H1 (cell line): ENCODE results near the gene TMEM255B. TPM values are rescaled to one million over a fixed set of nuclear protein-coding genes. Genes with fewer than 3 reads are reported as not detected.

Source experiments
- CTCF ChIA-PET: fragments of 300-600 bp; sonication (Branson Sonifier 250); formaldehyde crosslinking; loops from one replicate; lab custom pipeline; 2021; ENCODE audit not compliant: partially characterized antibody; lab: Charles Lee
- POLR2A ChIA-PET: fragments of 300-600 bp; sonication (Branson Sonifier 250); formaldehyde crosslinking; loops from one replicate; lab custom pipeline; 2021; ENCODE audit warnings: inconsistent platforms; ENCODE audit not compliant: partially characterized antibody; lab: Charles Lee
- DNase-seq, 2 experiments: peaks; one replicate each; pipeline versions ENCODE4 v3.0.0 to v3.0.0-alpha.2; 2010 to 2022; ENCODE audit warnings: low spot score in 2 of 2, low read depth in 1 of 2, mixed read lengths in 1 of 2
- FAIRE-seq: peaks from 2 replicates; lab custom pipeline; 2011; peaks lifted over from hg19 to GRCh38; lab: Jason Lieb, UNC
- H2AFZ ChIP-seq: 2 replicates; pipeline ENCODE4 v1.8.1; 2012; ENCODE audit warnings: low read length, inconsistent platforms
- H2AK5ac ChIP-seq: 2 replicates; pipeline ENCODE4 v1.6.1; 2013; ENCODE audit warnings: low read depth, low read length
- H2BK120ac ChIP-seq: replicated peaks from 2 replicates; pipeline ENCODE3; 2013; ENCODE audit warnings: low read depth, low read length, inconsistent platforms
- H2BK12ac ChIP-seq: 2 replicates; pipeline ENCODE4 v1.6.1; 2013; ENCODE audit warnings: low read depth, low read length
- H2BK15ac ChIP-seq: 2 replicates; pipeline ENCODE4 v1.6.1; 2013; ENCODE audit warnings: low read length
- H2BK20ac ChIP-seq: 2 replicates; pipeline ENCODE4 v1.6.1; 2013; ENCODE audit warnings: low read length
- H2BK5ac ChIP-seq: 2 replicates; pipeline ENCODE4 v1.6.1; 2013; ENCODE audit warnings: low read depth, low read length
- H3K14ac ChIP-seq: 2 replicates; pipeline ENCODE4 v1.6.1; 2013; ENCODE audit warnings: inconsistent platforms; ENCODE audit not compliant: insufficient read length
- H3K18ac ChIP-seq: 2 replicates; pipeline ENCODE4 v1.6.1; 2013; ENCODE audit warnings: low read length; ENCODE audit errors: extremely low read depth
- H3K23ac ChIP-seq: 2 replicates; pipeline ENCODE4 v1.6.1; 2013; ENCODE audit warnings: inconsistent platforms; ENCODE audit not compliant: insufficient read length
- H3K23me2 ChIP-seq: 2 replicates; pipeline ENCODE4 v1.6.1; 2013; ENCODE audit warnings: low read depth, low read length
- H3K27ac ChIP-seq: 2 replicates; pipeline ENCODE4 v1.6.1; 2011; ENCODE audit warnings: low read depth, low read length, inconsistent platforms
- H3K27me3 ChIP-seq, 4 experiments: replicated peaks in 1 of 4; 1 replicate in 1 of 4; 2 replicates in 3 of 4; pipeline versions ENCODE4 v1.6.1 to v1.8.1; 2011 to 2013; ENCODE audit warnings: low read length in 3 of 4, mild to moderate bottlenecking in 3 of 4, inconsistent platforms in 2 of 4, mixed read lengths in 2 of 4, moderate library complexity in 1 of 4; ENCODE audit not compliant: control insufficient read depth in 3 of 4, insufficient read depth in 3 of 4; ENCODE audit errors: extremely low read depth in 1 of 4
- H3K36me3 ChIP-seq, 4 experiments: 2 replicates each; pipeline versions ENCODE4 v1.6.1 to v1.8.1; 2011 to 2013; ENCODE audit warnings: mild to moderate bottlenecking in 4 of 4, low read length in 3 of 4, moderate library complexity in 2 of 4, control low read depth in 1 of 4, inconsistent platforms in 1 of 4; ENCODE audit not compliant: insufficient read depth in 4 of 4, control insufficient read depth in 2 of 4
- H3K4ac ChIP-seq: replicated peaks from 2 replicates; pipeline ENCODE3; 2013; ENCODE audit warnings: low read length, low read depth, mixed read lengths, inconsistent platforms; ENCODE audit not compliant: insufficient read length
- H3K4me1 ChIP-seq, 4 experiments: replicated peaks in 1 of 4; 1 replicate in 1 of 4; 2 replicates in 3 of 4; pipeline versions ENCODE4 v1.6.1 to v1.8.1; 2011 to 2013; ENCODE audit warnings: low read length in 3 of 4, inconsistent platforms in 2 of 4, mixed read lengths in 1 of 4; ENCODE audit not compliant: insufficient read depth in 4 of 4, control insufficient read depth in 3 of 4
- H3K4me2 ChIP-seq, 2 experiments: 2 replicates each; pipeline versions ENCODE4 v1.6.1 to v1.8.1; 2011 to 2013; ENCODE audit warnings: low read depth in 2 of 2, low read length in 2 of 2, control low read depth in 1 of 2, inconsistent platforms in 1 of 2, mild to moderate bottlenecking in 1 of 2; ENCODE audit not compliant: insufficient read depth in 1 of 2
- H3K4me3 ChIP-seq, 4 experiments: fragments of 200-600, 300-600 bp in 1 of 4; sonication (generic), shearing (Covaris generic), sonication (Bioruptor Twin) in 1 of 4; 2 replicates each; pipeline versions ENCODE4 v1.5.1 to v1.8.1; 2011 to 2016; ENCODE audit warnings: low read length in 4 of 4, low read depth in 3 of 4, control low read depth in 2 of 4, inconsistent platforms in 2 of 4, mild to moderate bottlenecking in 2 of 4, mixed read lengths in 1 of 4, moderate library complexity in 1 of 4; ENCODE audit not compliant: insufficient read depth in 2 of 4; ENCODE audit errors: extremely low read depth in 1 of 4
- H3K56ac ChIP-seq: replicated peaks from 2 replicates; pipeline ENCODE3; 2013; ENCODE audit warnings: low read depth, mild to moderate bottlenecking, mixed read lengths, low read length, inconsistent platforms; ENCODE audit not compliant: insufficient read length
- H3K79me1 ChIP-seq: 2 replicates; pipeline ENCODE4 v1.6.1; 2013; ENCODE audit warnings: low read depth, low read length, control low read depth
- H3K79me2 ChIP-seq, 2 experiments: 2 replicates each; pipeline versions ENCODE4 v1.6.1 to v1.8.1; 2012 to 2013; ENCODE audit warnings: low read length in 2 of 2, mild to moderate bottlenecking in 2 of 2, inconsistent platforms in 1 of 2; ENCODE audit not compliant: insufficient read depth in 2 of 2, control insufficient read depth in 1 of 2
- H3K9ac ChIP-seq, 4 experiments: replicated peaks in 1 of 4; 1 replicate in 1 of 4; 2 replicates in 3 of 4; pipeline versions ENCODE4 v1.6.1 to v1.8.1; 2011 to 2013; ENCODE audit warnings: low read depth in 3 of 4, low read length in 3 of 4, control low read depth in 2 of 4, mild to moderate bottlenecking in 2 of 4, moderate library complexity in 2 of 4, inconsistent platforms in 1 of 4; ENCODE audit errors: extremely low read depth in 1 of 4
- H3K9me3 ChIP-seq, 2 experiments: 2 replicates each; pipeline versions ENCODE4 v1.6.1 to v1.8.1; 2012 to 2013; ENCODE audit warnings: mild to moderate bottlenecking in 2 of 2, moderate library complexity in 2 of 2, control low read depth in 1 of 2, inconsistent platforms in 1 of 2, low read depth in 1 of 2, low read length in 1 of 2, mixed read lengths in 1 of 2; ENCODE audit not compliant: insufficient read depth in 2 of 2
- H4K20me1 ChIP-seq, 2 experiments: replicated peaks in 1 of 2; 2 replicates each; pipeline versions ENCODE3 to v1.8.1; 2011 to 2013; ENCODE audit warnings: inconsistent platforms in 2 of 2, low read length in 2 of 2, mild to moderate bottlenecking in 1 of 2; ENCODE audit not compliant: insufficient read depth in 2 of 2, control insufficient read depth in 1 of 2
- H4K5ac ChIP-seq: 2 replicates; pipeline ENCODE4 v1.6.1; 2013; ENCODE audit warnings: low read length, low read depth, mixed read lengths, inconsistent platforms; ENCODE audit not compliant: insufficient read length
- H4K8ac ChIP-seq: 2 replicates; pipeline ENCODE4 v1.8.0; 2013; ENCODE audit warnings: mild to moderate bottlenecking, moderate library complexity, low read length, inconsistent platforms; ENCODE audit not compliant: insufficient read depth; ENCODE audit errors: extremely low read depth
- H4K91ac ChIP-seq: replicated peaks from 2 replicates; pipeline ENCODE3; 2013; ENCODE audit warnings: low read length, mixed read lengths, inconsistent platforms; ENCODE audit not compliant: insufficient read length
- ASH2L ChIP-seq: fragments of 200-600, 300-600 bp; sonication (generic); IDR thresholded peaks from one replicate; pipeline ENCODE4 v1.7.1; 2017; ENCODE audit warnings: low read length
- EZH2 ChIP-seq: fragments of 200-600 bp; sonication (generic); IDR thresholded peaks from 2 replicates; pipeline ENCODE4 v1.7.1; 2012; ENCODE audit warnings: low read depth, mild to moderate bottlenecking, moderate library complexity, low read length, inconsistent platforms; ENCODE audit not compliant: severe bottlenecking
- KDM1A ChIP-seq: fragments of 200-600, 300-600 bp; sonication (generic); IDR thresholded peaks from 2 replicates; pipeline ENCODE4 v1.7.1; 2016; ENCODE audit warnings: mild to moderate bottlenecking, low read length, borderline replicate concordance
- KDM4A ChIP-seq: IDR thresholded peaks from one replicate; pipeline ENCODE4 v1.7.1; 2012; ENCODE audit warnings: low read depth, mild to moderate bottlenecking, moderate library complexity, low read length, inconsistent platforms; ENCODE audit not compliant: severe bottlenecking
- POLR2AphosphoS5 ChIP-seq: IDR thresholded peaks from 2 replicates; pipeline ENCODE4 v1.6.1; 2011; ENCODE audit warnings: low read depth, low read length
- SAP30 ChIP-seq: fragments of 300-600 bp; sonication (generic); IDR thresholded peaks from 2 replicates; pipeline ENCODE4 v1.7.1; 2012; ENCODE audit warnings: low read length, moderate library complexity, mild to moderate bottlenecking, inconsistent platforms; ENCODE audit not compliant: insufficient read depth, insufficient replicate concordance
- SUZ12 ChIP-seq: fragments of 200-600 bp; sonication (generic); IDR thresholded peaks from 2 replicates; pipeline ENCODE4 v1.6.1; 2012; ENCODE audit warnings: mild to moderate bottlenecking, inconsistent platforms, low read length, moderate library complexity, mixed read lengths
- TAF1 ChIP-seq: IDR thresholded peaks from 2 replicates; pipeline ENCODE4 v1.6.1; 2011; ENCODE audit warnings: mild to moderate bottlenecking, low read depth, low read length
- TBP ChIP-seq: IDR thresholded peaks from 2 replicates; pipeline ENCODE4 v1.6.1; 2011; ENCODE audit warnings: low read depth, low read length, improper control_type of control experiment
- TCF12 ChIP-seq: IDR thresholded peaks from 2 replicates; pipeline ENCODE4 v1.6.1; 2011; ENCODE audit warnings: low read depth, mild to moderate bottlenecking, low read length
- YY1 ChIP-seq: IDR thresholded peaks from 2 replicates; pipeline ENCODE4 v1.6.1; 2011; ENCODE audit warnings: low read depth, mild to moderate bottlenecking, low read length
- WGBS, 2 experiments: shearing (Covaris generic) in 1 of 2; methylation state at CpG; one replicate each; pipeline versions ENCODE4 v1.1.6 to v1.1.7; 2013 to 2015; ENCODE audit warnings: low lambda C conversion rate in 2 of 2, mixed read lengths in 2 of 2, inconsistent platforms in 1 of 2, low coverage in 1 of 2, missing lambda C conversion rate in 1 of 2; ENCODE audit not compliant: insufficient replicate concordance in 2 of 2, insufficient coverage in 1 of 2, insufficient read length in 1 of 2; ENCODE audit errors: extremely low coverage in 1 of 2, missing lambda C conversion rate in 1 of 2; 5-methylcytosine and 5-hydroxymethylcytosine counted together
- polyA plus RNA-seq, 7 experiments: library from polyadenylated mRNA; depleted of rRNA in 3 of 7; stranded (reverse) in 5 of 7; unstranded in 2 of 7; fragments of >200 nt in 5 of 7; fragments of 200-250 nt in 2 of 7; gene quantifications; 1 replicate in 5 of 7; 2 replicates in 1 of 7; 4 replicates in 1 of 7; pipeline versions ENCODE4 v1.2.1 to v1.2.3, GENCODE V29; 2011 to 2013; ENCODE audit warnings: missing spikeins in 2 of 7, mixed read lengths in 2 of 7
- total RNA-seq: library from RNA; stranded (reverse); fragmentation: NEBNext Ultra II Directional; extraction: Animal tissue kit (Norgen Biotek cat#: 25700); gene quantifications from 2 replicates; pipeline ENCODE4 v1.2.1, GENCODE V29; 2021
- TF ChIP-seq, protein P1 (sequence below): IDR thresholded peaks from 2 replicates; pipeline ENCODE4 v1.6.1; 2012; ENCODE audit warnings: inconsistent platforms

Gene TMEM255B
- total and polyA plus RNA-seq, 2 of the 8 experiments (the other 6 are each of a cell fraction or from before 2014, with no cell fraction given): 3.4 to 4.4 TPM

DNA sequence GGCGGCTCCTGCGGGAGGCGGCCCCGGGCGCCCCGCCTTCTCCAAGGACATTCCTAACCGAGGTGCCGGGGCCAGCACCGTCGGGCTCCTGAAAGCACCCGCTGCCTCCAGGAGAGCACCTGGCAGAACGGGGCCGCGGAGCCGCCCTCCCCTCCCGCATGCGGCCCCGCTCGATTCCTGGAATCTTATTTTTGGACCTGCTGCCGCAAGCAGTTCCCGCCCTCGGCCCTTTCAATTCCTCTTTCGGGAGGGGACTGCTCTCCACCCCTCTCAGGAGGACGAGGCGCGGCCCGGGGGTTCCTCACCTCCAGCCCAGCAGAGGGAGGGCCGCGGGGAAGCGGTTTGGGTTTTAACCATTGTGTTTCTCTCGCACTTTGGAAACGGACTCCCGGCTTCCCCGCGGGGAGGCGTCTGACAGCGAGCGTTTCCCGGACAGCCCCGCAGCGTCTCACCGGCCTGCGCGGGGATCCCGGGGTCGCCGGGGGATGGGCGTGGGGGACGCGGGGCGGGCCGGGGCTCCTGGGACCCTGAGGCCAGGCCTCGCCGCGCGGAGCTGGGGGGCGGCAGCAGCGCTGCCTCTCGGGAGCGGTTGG, 104.0 kb downstream of the TMEM255B start:
- no peak for FAIRE-seq
- peak overlapping the region; percentile 62 to 91 for H3K4me2 ChIP-seq

More for the DNA sequence above, 104.0 kb downstream of the TMEM255B start:
- Histone ChIP-seq H3K23me2 (peaks cover 3% of the 10 kb centered on the region), H3K56ac (no peak overlapping the region), H2AK5ac (no peak overlapping the region), H2AFZ (no peak overlapping the region), H4K20me1 (peaks cover 0 to 8% of the 10 kb centered on the region in 2 experiments), H2BK12ac (0 out of 2 replicates have a peak overlapping the region, but pooled peaks have one; percentile 95), H3K36me3 (no peaks in the 10 kb centered on the region; a peak in 2 of 8 replicates), H2BK120ac (no peak overlapping the region), H3K79me1 (peaks cover 3% of the 10 kb centered on the region), H3K9ac (no peak overlapping the region), H4K8ac (no peak overlapping the region; the same call in 1 of the 2 replicates), H2BK20ac (no peak overlapping the region), H4K91ac (no peak overlapping the region), H3K18ac (peak overlapping the region; percentile 78), H3K23ac (no peak overlapping the region), H4K5ac (peak overlapping the region; percentile 36), H2BK15ac (no peak overlapping the region), H3K4me1 (peaks cover 16 to 46% (median 30%) of the 10 kb centered on the region in 4 experiments), H3K27ac (no peak overlapping the region), H3K4me3 (peak overlapping the region; percentile 47 to 75 (median 52)), H2BK5ac (no peak overlapping the region), H3K4ac (no peak overlapping the region), H3K14ac (no peak overlapping the region), H3K27me3 (peaks cover 0 to 27% (median 18%) of the 10 kb centered on the region in 4 experiments; a peak in 6 of 7 replicates), H3K79me2 (peaks cover 10 to 15% of the 10 kb centered on the region in 2 experiments), H3K9me3 (0 out of 4 replicates have a peak, but pooled peaks cover 0 to 2% of the 10 kb centered on the region in 2 experiments)
- 1% methylated on average over 14 of the region's 60 CpGs; no CpG with 5 or more reads in 1 of the 2 experiments for WGBS, 2 experiments
- TF ChIP-seq KDM1A (no peak), TAF1 (0 out of 2 replicates have a peak, but pooled peaks have one; percentile 9), TCF12 (no peak), ASH2L (peak; percentile 35), YY1 (no peak), TBP (no peak), KDM4A (peak; percentile 18), SAP30 (no peak), SUZ12 (peak; percentile 41; the same call in 1 of the 2 replicates), EZH2 (peak; percentile 41), POLR2AphosphoS5 (no peak)
- TF ChIP-seq, protein P1, sequence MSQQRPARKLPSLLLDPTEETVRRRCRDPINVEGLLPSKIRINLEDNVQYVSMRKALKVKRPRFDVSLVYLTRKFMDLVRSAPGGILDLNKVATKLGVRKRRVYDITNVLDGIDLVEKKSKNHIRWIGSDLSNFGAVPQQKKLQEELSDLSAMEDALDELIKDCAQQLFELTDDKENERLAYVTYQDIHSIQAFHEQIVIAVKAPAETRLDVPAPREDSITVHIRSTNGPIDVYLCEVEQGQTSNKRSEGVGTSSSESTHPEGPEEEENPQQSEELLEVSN: peak; percentile 80; the same call in 1 of the 2 replicates
- DNase-seq: peak in 1 of 2 experiments; percentile 72
- ChIA-PET CTCF (interaction anchor here (1.5 kb wide), 1 partner anchor 12 kb away, joined by 4 read pairs; no protein-coding TSS in a partner anchor), POLR2A (interaction anchor here (0.9 kb wide), 1 partner anchor 17 kb away, joined by 3 read pairs; no protein-coding TSS in a partner anchor)
